B cell (primary cell): ENCODE measurements around the gene ATG2A. TPM values are rescaled to one million over a fixed set of nuclear protein-coding genes. Genes with fewer than 3 reads are reported as not detected.

Experiments
- ATAC-seq: fragments of 200-7000 bp; cut with Tn5 transposase; one replicate; pipeline ENCODE4 v1.10.0; 2021; ENCODE audit warnings: low read depth, mild to moderate bottlenecking, moderate number of reproducible peaks, moderate library complexity
- CTCF ChIA-PET: fragments of 350-600 bp; sonication (Branson Sonifier 250); formaldehyde crosslinking; loops from one replicate; lab custom pipeline; 2021; ENCODE audit warnings: antibody characterized with exemption, inconsistent platforms; lab: Charles Lee
- POLR2A ChIA-PET: fragments of 350-600 bp; sonication (Branson Sonifier 250); formaldehyde crosslinking; loops from one replicate; lab custom pipeline; 2021; ENCODE audit warnings: antibody characterized with exemption; lab: Charles Lee
- DNase-seq: peaks from one replicate; pipeline ENCODE4 v3.0.0; 2013
- H2AFZ ChIP-seq: 2 replicates; pipeline ENCODE4 v1.6.1; 2012; ENCODE audit warnings: mild to moderate bottlenecking, low read depth, low read length; ENCODE audit not compliant: insufficient read depth, poor library complexity, severe bottlenecking
- H3K27ac ChIP-seq, 2 donors: 1 replicate in 1 of 2; 2 replicates in 1 of 2; pipeline ENCODE4 v1.5.1; 2012 to 2013; ENCODE audit warnings: low read length in 2 of 2, mild to moderate bottlenecking in 2 of 2, moderate library complexity in 1 of 2
- H3K27me3 ChIP-seq, 4 experiments: fragments of 200-600 bp in 1 of 4; sonication (generic) in 1 of 4; replicated peaks in 1 of 4; 1 replicate in 2 of 4; 2 replicates in 2 of 4; pipeline versions ENCODE4 v1.6.1 to v1.7.0; 2013 to 2016; ENCODE audit warnings: low read length in 3 of 4, mild to moderate bottlenecking in 2 of 4, mixed read lengths in 1 of 4, moderate library complexity in 1 of 4; ENCODE audit not compliant: insufficient read depth in 4 of 4, control insufficient read depth in 3 of 4; ENCODE audit errors: control extremely low read depth in 1 of 4
- H3K36me3 ChIP-seq, 2 experiments: replicated peaks in 1 of 2; 1 replicate in 1 of 2; 2 replicates in 1 of 2; pipeline versions ENCODE4 v1.6.1 to v1.7.1; 2013; ENCODE audit warnings: low read length in 1 of 2; ENCODE audit not compliant: insufficient read depth in 2 of 2, control insufficient read depth in 1 of 2; ENCODE audit errors: control extremely low read depth in 1 of 2, extremely low read depth in 1 of 2
- H3K4me1 ChIP-seq, 2 donors: fragments of 200-600 bp in 1 of 2; sonication (generic) in 1 of 2; 1 replicate in 1 of 2; 2 replicates in 1 of 2; pipeline versions ENCODE4 v1.5.1 to v1.6.1; 2013 to 2017; ENCODE audit warnings: low read length in 2 of 2; ENCODE audit not compliant: control insufficient read depth in 2 of 2, insufficient read depth in 2 of 2
- H3K4me2 ChIP-seq: replicated peaks from 2 replicates; pipeline ENCODE3; 2012; ENCODE audit warnings: mild to moderate bottlenecking, low read depth, low read length; ENCODE audit not compliant: poor library complexity, severe bottlenecking
- H3K4me3 ChIP-seq, 5 experiments: fragments of 200-600 bp in 1 of 5; sonication (generic) in 1 of 5; 1 replicate in 3 of 5; 2 replicates in 2 of 5; pipeline versions ENCODE4 v1.5.1 to v1.7.0; 2011 to 2016; ENCODE audit warnings: low read length in 4 of 5, mild to moderate bottlenecking in 4 of 5, low read depth in 2 of 5, control low read depth in 1 of 5, moderate library complexity in 1 of 5; ENCODE audit not compliant: insufficient read depth in 1 of 5; ENCODE audit errors: control extremely low read depth in 1 of 5, extremely low read depth in 1 of 5
- H3K79me2 ChIP-seq: fragments of 200-600 bp; sonication (generic); one replicate; pipeline ENCODE4 v1.6.0; 2016; ENCODE audit warnings: low read length; ENCODE audit not compliant: control insufficient read depth, insufficient read depth
- H3K9ac ChIP-seq: fragments of 200-600 bp; sonication (generic); 2 replicates; pipeline ENCODE4 v1.6.1; 2017; ENCODE audit warnings: mild to moderate bottlenecking, low read length, moderate library complexity
- H3K9me3 ChIP-seq, 3 donors: one replicate each; pipeline versions ENCODE4 v1.6.1 to v1.7.1; 2013; ENCODE audit warnings: low read length in 2 of 3; ENCODE audit not compliant: control insufficient read depth in 2 of 3, insufficient read depth in 1 of 3; ENCODE audit errors: control extremely low read depth in 1 of 3
- H4K20me1 ChIP-seq: 2 replicates; pipeline ENCODE4 v1.6.0; 2012; ENCODE audit warnings: mild to moderate bottlenecking, low read length; ENCODE audit not compliant: insufficient read depth, control insufficient read depth, poor library complexity, severe bottlenecking
- H3K27ac Mint-ChIP-seq: one replicate; pipeline ENCODE4 v1.8.0; 2021; ENCODE audit warnings: mixed read lengths
- H3K27me3 Mint-ChIP-seq: one replicate; pipeline ENCODE4 v1.8.0; 2021; ENCODE audit warnings: mixed read lengths
- H3K4me1 Mint-ChIP-seq: one replicate; pipeline ENCODE4 v1.8.0; 2021; ENCODE audit warnings: mixed read lengths
- H3K4me3 Mint-ChIP-seq: one replicate; pipeline ENCODE4 v1.8.0; 2021; ENCODE audit warnings: mixed read lengths
- H3K9me3 Mint-ChIP-seq: one replicate; pipeline ENCODE4 v1.8.0; 2022; ENCODE audit warnings: mixed read lengths; ENCODE audit not compliant: insufficient read depth
- EZH2 ChIP-seq: IDR thresholded peaks from 2 replicates; pipeline ENCODE4 v1.6.1; 2012; ENCODE audit warnings: borderline replicate concordance, low read depth, mild to moderate bottlenecking, moderate library complexity, low read length; ENCODE audit not compliant: insufficient read depth, poor library complexity, severe bottlenecking
- WGBS: methylation state at CpG from one replicate; pipeline ENCODE4 v1.1.5; 2013; ENCODE audit warnings: missing lambda C conversion rate; ENCODE audit not compliant: insufficient coverage; 5-methylcytosine and 5-hydroxymethylcytosine counted together
- intact Hi-C: fragments of 100-400 bp; cut with micrococcal nuclease; formaldehyde crosslinking; loops from one replicate; pipeline ENCODE4 v1.10.0; 2022
- polyA plus RNA-seq: library from polyadenylated mRNA; depleted of rRNA; stranded (reverse); fragments of >200 nt; gene quantifications from 2 replicates; pipeline ENCODE4 v1.2.3, GENCODE V29; 2012
- total RNA-seq, 2 donors: library from RNA; stranded (reverse); fragments of 120-200 nt in 1 of 2; gene quantifications; 1 replicate in 1 of 2; 2 replicates in 1 of 2; pipeline versions ENCODE4 v1.2.3 to v1.2.4, GENCODE V29; 2013 to 2022
- TF ChIP-seq, protein P1 (sequence below): fragments of 200-600 bp; IDR thresholded peaks from one replicate; pipeline ENCODE4 v1.8.0; 2022; ENCODE audit warnings: antibody characterized with exemption, mild to moderate bottlenecking

ATG2A gene
- total and polyA plus RNA-seq, 2 donors (not counting 1 experiment from before 2014, with no cell fraction given), result 24.3 to 38.6 TPM

DNA sequence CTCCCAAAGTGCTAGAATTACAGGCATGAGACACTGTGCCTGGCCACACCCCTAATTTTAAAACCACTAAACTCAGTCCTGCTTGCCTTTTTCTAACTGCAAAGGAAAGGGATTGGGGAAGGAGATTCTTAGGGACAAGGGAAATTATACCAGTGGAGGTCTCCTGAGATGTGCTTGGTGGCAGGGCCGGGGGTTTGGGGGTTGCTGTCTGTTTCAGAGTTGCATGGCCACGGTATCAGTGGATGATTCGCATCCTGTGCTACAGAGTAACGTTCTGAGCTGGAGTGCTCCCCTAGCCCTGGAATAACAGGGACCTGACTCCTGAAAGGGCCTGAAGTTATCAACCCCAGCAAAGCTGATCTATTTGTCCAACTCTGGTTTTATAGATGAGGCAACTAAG lies 19.5 kb upstream of the ATG2A start:
- H3K4me1 Mint-ChIP-seq, result no peaks in the 10 kb centered on the region
- Histone ChIP-seq H4K20me1 (no peaks in the 10 kb centered on the region), H3K36me3 (peaks cover 0 to 18% of the 10 kb centered on the region in 2 experiments), H3K4me1 (no peaks in the 10 kb centered on the region), H2AFZ (no peak overlapping the region), H3K27ac (no peak overlapping the region), H3K9ac (no peak overlapping the region), H3K4me2 (no peak overlapping the region), H3K79me2 (no peaks in the 10 kb centered on the region), H3K4me3 (no peak overlapping the region), H3K9me3 (no peaks in the 10 kb centered on the region), H3K27me3 (no peaks in the 10 kb centered on the region)
- DNase-seq (no peak), ATAC-seq (no peak)
- intact Hi-C loops, result no loop called here
- ChIA-PET POLR2A (interaction anchor here (0.5 kb wide), 1 partner anchor 86 kb away, joined by 5 read pairs; no protein-coding TSS in a partner anchor), CTCF (no interaction called here)
- H3K27me3 Mint-ChIP-seq, result no peaks in the 10 kb centered on the region
- WGBS, result 90% methylated on average over 4 of the region's 4 CpGs
- TF ChIP-seq, protein P1, sequence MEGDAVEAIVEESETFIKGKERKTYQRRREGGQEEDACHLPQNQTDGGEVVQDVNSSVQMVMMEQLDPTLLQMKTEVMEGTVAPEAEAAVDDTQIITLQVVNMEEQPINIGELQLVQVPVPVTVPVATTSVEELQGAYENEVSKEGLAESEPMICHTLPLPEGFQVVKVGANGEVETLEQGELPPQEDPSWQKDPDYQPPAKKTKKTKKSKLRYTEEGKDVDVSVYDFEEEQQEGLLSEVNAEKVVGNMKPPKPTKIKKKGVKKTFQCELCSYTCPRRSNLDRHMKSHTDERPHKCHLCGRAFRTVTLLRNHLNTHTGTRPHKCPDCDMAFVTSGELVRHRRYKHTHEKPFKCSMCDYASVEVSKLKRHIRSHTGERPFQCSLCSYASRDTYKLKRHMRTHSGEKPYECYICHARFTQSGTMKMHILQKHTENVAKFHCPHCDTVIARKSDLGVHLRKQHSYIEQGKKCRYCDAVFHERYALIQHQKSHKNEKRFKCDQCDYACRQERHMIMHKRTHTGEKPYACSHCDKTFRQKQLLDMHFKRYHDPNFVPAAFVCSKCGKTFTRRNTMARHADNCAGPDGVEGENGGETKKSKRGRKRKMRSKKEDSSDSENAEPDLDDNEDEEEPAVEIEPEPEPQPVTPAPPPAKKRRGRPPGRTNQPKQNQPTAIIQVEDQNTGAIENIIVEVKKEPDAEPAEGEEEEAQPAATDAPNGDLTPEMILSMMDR, result no peak
- no peak for TF ChIP-seq EZH2
- no peak overlapping the region for H3K4me3 Mint-ChIP-seq
- no peak overlapping the region for H3K27ac Mint-ChIP-seq
- H3K9me3 Mint-ChIP-seq, result no peaks in the 10 kb centered on the region

DNA sequence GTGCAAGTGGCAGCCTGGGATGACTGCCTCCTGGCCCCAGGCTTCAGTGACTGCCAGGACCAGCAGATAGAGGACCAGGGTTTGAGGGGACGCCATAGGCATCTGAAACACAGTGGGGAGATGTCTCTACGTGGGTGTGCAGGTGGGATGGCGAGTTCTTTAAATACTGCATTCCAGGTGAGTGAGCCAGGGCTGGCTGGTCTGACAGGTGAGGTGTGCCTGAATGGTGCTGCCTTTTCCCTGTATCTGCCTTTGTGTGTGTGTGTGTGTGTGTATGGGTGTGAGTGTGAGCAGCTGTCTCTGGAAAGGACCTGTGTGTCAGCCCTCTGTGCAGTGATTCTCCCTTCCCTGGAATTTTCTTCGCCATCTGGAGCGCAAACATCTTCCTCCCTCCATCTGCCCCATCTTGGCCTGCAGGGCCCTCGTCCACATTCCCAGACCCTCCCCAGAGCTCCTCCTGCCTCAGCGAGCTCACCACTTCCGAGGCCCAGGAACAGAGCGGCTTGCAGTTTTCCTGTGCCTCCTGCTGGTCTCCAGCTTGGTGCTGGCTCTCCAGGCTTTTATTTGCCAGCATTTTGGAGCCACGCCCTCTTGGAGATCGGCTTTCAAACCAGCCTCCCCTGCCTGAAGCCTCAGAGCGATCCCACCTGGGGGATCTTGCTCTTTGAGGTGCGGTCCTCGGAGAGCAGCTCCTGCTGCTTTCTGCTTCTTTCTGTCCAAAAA lies 18.5 kb upstream of the ATG2A start, which contains the start of gene GPHA2:
GPHA2 (minus strand) TSS at position 535 of the 723 bp plus-strand sequence; CDS start at position 102, 433 bp downstream.
- Histone ChIP-seq H3K27ac (no peak within 1 kb of the TSS), H2AFZ (no peak within 1 kb of the TSS), H3K9me3 (no peaks in the 10 kb centered on the region), H3K79me2 (no peaks in the 10 kb centered on the region), H4K20me1 (no peaks in the 10 kb centered on the region), H3K9ac (no peak within 1 kb of the TSS), H3K4me3 (no peak within 1 kb of the TSS), H3K4me2 (no peak within 1 kb of the TSS), H3K4me1 (no peaks in the 10 kb centered on the region), H3K36me3 (peaks cover 0 to 28% of the 10 kb centered on the region in 2 experiments), H3K27me3 (no peaks in the 10 kb centered on the region)
- ChIA-PET POLR2A (interaction anchor here (0.6 kb wide), 1 partner anchor 62 kb away, joined by 6 read pairs; no protein-coding TSS in a partner anchor), CTCF (no interaction called here)
- DNase-seq (no peak), ATAC-seq (no peak)
- TF ChIP-seq EZH2, result no peak
- TF ChIP-seq, protein P1, result no peak
- WGBS, result 88% methylated on average over 13 of the region's 14 CpGs
- Mint-ChIP-seq H3K27ac (no peak within 1 kb of the TSS), H3K27me3 (no peaks in the 10 kb centered on the region), H3K9me3 (no peaks in the 10 kb centered on the region), H3K4me3 (no peak within 1 kb of the TSS), H3K4me1 (no peaks in the 10 kb centered on the region)
- intact Hi-C loops, result no loop called here
